ENCODE measurements around the gene GNL2. TPM values are rescaled to one million over a fixed set of nuclear protein-coding genes. Genes with fewer than 3 reads are reported as not detected.
A peak's percentile ranks its signal among the peaks of the same experiment; 100 is the strongest.

Gene GNL2
- total RNA-seq, 1 donor from 2014 or later = 61.1 TPM

GRCh38 chr1:37556712-37557196 is 39.0 kb downstream of the GNL2 start, which contains the start of gene DNALI1:
TSS of gene DNALI1 (plus strand) at chr1:37556940. CDS start at chr1:37556995, 55 bp downstream.
- Mint-ChIP-seq H3K27ac (peak within 1 kb of the TSS; percentile 89), H3K9me3 (no peaks in the 10 kb centered on the region), H3K4me3 (peak within 1 kb of the TSS; percentile 79), H3K36me3 (peaks cover 10% of the 10 kb centered on the region), H3K27me3 (ENCODE audit: low read depth) (no peaks in the 10 kb centered on the region), H3K4me1 (peaks cover 34% of the 10 kb centered on the region)
- peak; percentile 80 to 89 for DNase-seq (ENCODE audit: low spot score in 2 of 2, unreplicated experiment in 2 of 2)
- TF ChIP-seq, protein P1, sequence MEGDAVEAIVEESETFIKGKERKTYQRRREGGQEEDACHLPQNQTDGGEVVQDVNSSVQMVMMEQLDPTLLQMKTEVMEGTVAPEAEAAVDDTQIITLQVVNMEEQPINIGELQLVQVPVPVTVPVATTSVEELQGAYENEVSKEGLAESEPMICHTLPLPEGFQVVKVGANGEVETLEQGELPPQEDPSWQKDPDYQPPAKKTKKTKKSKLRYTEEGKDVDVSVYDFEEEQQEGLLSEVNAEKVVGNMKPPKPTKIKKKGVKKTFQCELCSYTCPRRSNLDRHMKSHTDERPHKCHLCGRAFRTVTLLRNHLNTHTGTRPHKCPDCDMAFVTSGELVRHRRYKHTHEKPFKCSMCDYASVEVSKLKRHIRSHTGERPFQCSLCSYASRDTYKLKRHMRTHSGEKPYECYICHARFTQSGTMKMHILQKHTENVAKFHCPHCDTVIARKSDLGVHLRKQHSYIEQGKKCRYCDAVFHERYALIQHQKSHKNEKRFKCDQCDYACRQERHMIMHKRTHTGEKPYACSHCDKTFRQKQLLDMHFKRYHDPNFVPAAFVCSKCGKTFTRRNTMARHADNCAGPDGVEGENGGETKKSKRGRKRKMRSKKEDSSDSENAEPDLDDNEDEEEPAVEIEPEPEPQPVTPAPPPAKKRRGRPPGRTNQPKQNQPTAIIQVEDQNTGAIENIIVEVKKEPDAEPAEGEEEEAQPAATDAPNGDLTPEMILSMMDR (IDR thresholded peaks at IDR 0.05; ENCODE audit: unreplicated experiment) = no peak

- Mint-ChIP-seq H3K27ac (peak within 1 kb of the TSS; percentile 99), H3K9me3 (no peaks in the 10 kb centered on the region), H3K4me3 (peak within 1 kb of the TSS; percentile 99), H3K4me1 (peaks cover 34% of the 10 kb centered on the region), H3K27me3 (ENCODE audit: low read depth) (no peaks in the 10 kb centered on the region), H3K36me3 (peaks cover 4% of the 10 kb centered on the region)
- DNase-seq (ENCODE audit: low spot score in 2 of 2, unreplicated experiment in 2 of 2) = peak; percentile 71 to 87
- TF ChIP-seq, protein P1 (IDR thresholded peaks at IDR 0.05; ENCODE audit: unreplicated experiment) = no peak
These were observed 41.6 kb downstream of the GNL2 start, which contains the start of gene SNIP1 for GRCh38 chr1:37553927-37554808. TSS of gene SNIP1 (minus strand) at chr1:37554293. CDS start at chr1:37554229, 64 bp downstream.

DNA sequence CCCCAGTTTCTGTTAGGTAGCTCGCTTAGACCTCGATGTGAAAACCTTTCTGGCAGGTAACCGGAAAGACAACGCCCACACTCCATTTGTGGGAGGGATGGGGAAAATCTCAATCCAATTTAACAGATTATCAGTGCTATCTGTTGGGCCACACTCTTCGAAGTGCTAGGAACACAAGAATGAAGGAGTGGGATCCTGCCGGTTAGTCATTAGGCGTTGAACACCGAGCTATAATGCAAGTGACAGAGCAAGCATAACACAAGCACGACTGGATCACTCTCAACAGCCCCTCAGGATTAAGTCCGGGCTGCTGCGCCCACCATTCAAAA is 42.2 kb downstream of the GNL2 start:
- Mint-ChIP-seq H3K4me3 (peak overlapping the region; percentile 99), H3K36me3 (peaks cover 8% of the 10 kb centered on the region), H3K9me3 (no peaks in the 10 kb centered on the region), H3K4me1 (peaks cover 34% of the 10 kb centered on the region), H3K27ac (peak overlapping the region; percentile 99), H3K27me3 (ENCODE audit: low read depth) (no peaks in the 10 kb centered on the region)
- no peak for DNase-seq (ENCODE audit: low spot score in 2 of 2, unreplicated experiment in 2 of 2)
- TF ChIP-seq, protein P1 (IDR thresholded peaks at IDR 0.05; ENCODE audit: unreplicated experiment) = no peak

GRCh38 chr1:37549341-37549740 is 46.4 kb downstream of the GNL2 start:
- TF ChIP-seq, protein P1 (IDR thresholded peaks at IDR 0.05; ENCODE audit: unreplicated experiment) = no peak
- Mint-ChIP-seq H3K4me3 (no peak overlapping the region), H3K9me3 (no peaks in the 10 kb centered on the region), H3K27ac (no peak overlapping the region), H3K4me1 (peaks cover 17% of the 10 kb centered on the region), H3K36me3 (peaks cover 23% of the 10 kb centered on the region), H3K27me3 (ENCODE audit: low read depth) (no peaks in the 10 kb centered on the region)
- no peak for DNase-seq (ENCODE audit: low spot score in 2 of 2, unreplicated experiment in 2 of 2)

DNA sequence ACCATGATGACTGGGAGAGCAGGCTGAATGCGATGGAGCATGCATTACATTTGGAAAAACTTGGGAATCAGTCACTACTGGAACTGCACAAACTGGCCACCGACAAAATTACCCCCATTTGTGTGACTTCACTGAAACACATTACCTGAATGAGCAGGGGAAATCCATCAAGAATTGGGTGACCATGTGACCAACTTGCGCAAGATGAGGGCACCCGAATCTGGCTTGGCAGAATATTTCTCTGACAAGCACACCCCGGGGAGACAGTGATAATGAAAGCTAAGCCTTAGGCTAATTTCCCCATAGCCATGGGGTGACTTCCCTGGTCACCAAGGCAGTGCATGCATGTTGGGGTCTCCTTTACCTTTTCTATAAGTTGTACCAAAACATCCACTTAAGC is 50.7 kb downstream of the GNL2 start:
- H3K27me3 Mint-ChIP-seq (ENCODE audit: low read depth) = no peaks in the 10 kb centered on the region
- peaks cover 36% of the 10 kb centered on the region for H3K36me3 Mint-ChIP-seq
- no peak for DNase-seq (ENCODE audit: low spot score in 2 of 2, unreplicated experiment in 2 of 2)
- no peak overlapping the region for H3K4me3 Mint-ChIP-seq
- H3K27ac Mint-ChIP-seq = no peak overlapping the region
- no peaks in the 10 kb centered on the region for H3K9me3 Mint-ChIP-seq
- TF ChIP-seq, protein P1 (IDR thresholded peaks at IDR 0.05; ENCODE audit: unreplicated experiment) = no peak
- no peaks in the 10 kb centered on the region for H3K4me1 Mint-ChIP-seq
